NCI-H1436 (cell line): Measurements from ENCODE around the gene PCIF1.
"Not testable (repeated sequence)": the region's sequence is repeated elsewhere in the genome, so short reads cannot be mapped to it uniquely, and the experiment has no call there.

Experiments used
- DNase-seq: peaks from one replicate; lab custom pipeline; 2025; lab: John Stamatoyannopoulos, UW

Gene PCIF1

GRCh38 chr20:45994761-45995493, 60.4 kb downstream of the PCIF1 start:
- DNase-seq: no peak

- not testable (repeated sequence) for DNase-seq
These were observed 61.1 kb downstream of the PCIF1 start for GRCh38 chr20:45995495-45996097.

DNA sequence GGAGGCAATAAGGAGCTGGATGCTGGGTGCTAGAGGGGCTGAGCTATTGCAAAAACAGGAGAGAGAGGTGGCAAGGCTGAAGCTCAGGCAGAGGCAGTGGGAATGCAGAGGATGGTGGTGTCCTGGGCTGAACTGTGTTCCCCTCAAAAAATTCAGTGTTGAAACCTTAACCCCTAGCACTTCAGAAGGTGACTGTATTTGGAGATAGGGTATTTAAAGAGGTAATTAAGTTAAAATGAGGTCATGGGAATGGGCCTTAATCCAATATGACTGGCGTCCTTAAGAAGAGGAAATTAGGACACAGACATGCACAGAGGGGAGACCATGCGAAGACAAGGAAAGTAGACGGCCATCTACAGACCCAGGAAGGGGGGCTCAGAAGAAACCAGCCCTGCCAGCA, 62.7 kb downstream of the PCIF1 start:
- no peak for DNase-seq
